Measurements from ENCODE around the gene CYP2A7.
A peak's percentile ranks its signal among the peaks of the same experiment; 100 is the strongest.
"Not testable (repeated sequence)": the region's sequence is repeated elsewhere in the genome, so short reads cannot be mapped to it uniquely, and the experiment has no call there.

CYP2A7 gene

GRCh38 chr19:40864739-40865496 lies 17.1 kb downstream of the CYP2A7 start:
- H3K27ac ChIP-seq (ENCODE audit: low read depth, low read length); H3K27me3 ChIP-seq (ENCODE audit: insufficient read depth, low read length); H3K4me3 ChIP-seq (ENCODE audit: low read length); H3K36me3 ChIP-seq (ENCODE audit: insufficient read depth, low read length); H3K9me3 ChIP-seq (ENCODE audit: insufficient read depth, low read depth, low read length); H3K4me1 ChIP-seq (ENCODE audit: insufficient read depth, low read length); H3K9ac ChIP-seq (ENCODE audit: low read depth, low read length): not testable (repeated sequence)
- 90% methylated on average over 9 of the region's 9 CpGs for WGBS

GRCh38 chr19:40862785-40863184 lies 19.2 kb downstream of the CYP2A7 start:
- Histone ChIP-seq H3K9ac (ENCODE audit: low read depth, low read length) (no peak overlapping the region), H3K9me3 (ENCODE audit: insufficient read depth, low read depth, low read length) (no peaks in the 10 kb centered on the region), H3K4me1 (ENCODE audit: insufficient read depth, low read length) (no peaks in the 10 kb centered on the region), H3K27ac (ENCODE audit: low read depth, low read length) (no peak overlapping the region), H3K27me3 (ENCODE audit: insufficient read depth, low read length) (no peaks in the 10 kb centered on the region; the same call in 1 of the 2 replicates), H3K4me3 (ENCODE audit: low read length) (no peak overlapping the region), H3K36me3 (ENCODE audit: insufficient read depth, low read length) (no peaks in the 10 kb centered on the region)
- 93% methylated on average over 4 of the region's 4 CpGs for WGBS

- H3K4me1 ChIP-seq (ENCODE audit: insufficient read depth, low read length) = no peaks in the 10 kb centered on the region
- H3K9ac ChIP-seq (ENCODE audit: low read depth, low read length) = no peak overlapping the region
- H3K36me3 ChIP-seq (ENCODE audit: insufficient read depth, low read length) = no peaks in the 10 kb centered on the region
- H3K9me3 ChIP-seq (ENCODE audit: insufficient read depth, low read depth, low read length) = no peaks in the 10 kb centered on the region
- no peak overlapping the region for H3K27ac ChIP-seq (ENCODE audit: low read depth, low read length)
- no peak overlapping the region for H3K4me3 ChIP-seq (ENCODE audit: low read length)
- no peaks in the 10 kb centered on the region; the same call in 1 of the 2 replicates for H3K27me3 ChIP-seq (ENCODE audit: insufficient read depth, low read length)
- 88% methylated on average over 1 of the region's 3 CpGs for WGBS
Observed at GRCh38 chr19:40862333-40862732, 19.7 kb downstream of the CYP2A7 start.

GRCh38 chr19:40858109-40858508 lies 23.9 kb downstream of the CYP2A7 start:
- H3K9ac ChIP-seq (ENCODE audit: low read depth, low read length) = no peak overlapping the region
- 91% methylated on average over 5 of the region's 5 CpGs for WGBS

GRCh38 chr19:40852467-40853152 lies 29.4 kb downstream of the CYP2A7 start:
- 66% methylated on average over 2 of the region's 3 CpGs for WGBS
- not testable (repeated sequence) for H3K36me3 ChIP-seq (ENCODE audit: insufficient read depth, low read length); H3K9ac ChIP-seq (ENCODE audit: low read depth, low read length); H3K27ac ChIP-seq (ENCODE audit: low read depth, low read length); H3K9me3 ChIP-seq (ENCODE audit: insufficient read depth, low read depth, low read length); H3K4me1 ChIP-seq (ENCODE audit: insufficient read depth, low read length); H3K4me3 ChIP-seq (ENCODE audit: low read length)
- peaks cover 27% of the 10 kb centered on the region for H3K27me3 ChIP-seq (ENCODE audit: insufficient read depth, low read length)

More at GRCh38 chr19:40858109-40858508, 23.9 kb downstream of the CYP2A7 start:
- no peak overlapping the region for H3K4me3 ChIP-seq (ENCODE audit: low read length)
- no peak overlapping the region for H3K27ac ChIP-seq (ENCODE audit: low read depth, low read length)
- H3K9me3 ChIP-seq (ENCODE audit: insufficient read depth, low read depth, low read length) = no peaks in the 10 kb centered on the region
- H3K27me3 ChIP-seq (ENCODE audit: insufficient read depth, low read length) = no peaks in the 10 kb centered on the region; the same call in 1 of the 2 replicates
- no peaks in the 10 kb centered on the region for H3K4me1 ChIP-seq (ENCODE audit: insufficient read depth, low read length)
- H3K36me3 ChIP-seq (ENCODE audit: insufficient read depth, low read length) = no peaks in the 10 kb centered on the region

GRCh38 chr19:40850277-40850676 lies 31.8 kb downstream of the CYP2A7 start, which contains the start of gene CYP2A6:
CYP2A6 (minus strand) TSS chr19:40850447; CDS start chr19:40850426, 21 bp downstream.
- H3K4me3 ChIP-seq (ENCODE audit: low read length); H3K9ac ChIP-seq (ENCODE audit: low read depth, low read length); H3K9me3 ChIP-seq (ENCODE audit: insufficient read depth, low read depth, low read length); H3K4me1 ChIP-seq (ENCODE audit: insufficient read depth, low read length); H3K36me3 ChIP-seq (ENCODE audit: insufficient read depth, low read length); H3K27ac ChIP-seq (ENCODE audit: low read depth, low read length): not testable (repeated sequence)
- H3K27me3 ChIP-seq (ENCODE audit: insufficient read depth, low read length) = peaks cover 33% of the 10 kb centered on the region
- WGBS = 94% methylated on average over 1 of the region's 3 CpGs

- H3K4me3 ChIP-seq (ENCODE audit: low read length); H3K36me3 ChIP-seq (ENCODE audit: insufficient read depth, low read length); H3K9ac ChIP-seq (ENCODE audit: low read depth, low read length); H3K4me1 ChIP-seq (ENCODE audit: insufficient read depth, low read length); H3K27ac ChIP-seq (ENCODE audit: low read depth, low read length); H3K9me3 ChIP-seq (ENCODE audit: insufficient read depth, low read depth, low read length): not testable (repeated sequence)
- WGBS = 90% methylated on average over 8 of the region's 8 CpGs
- peaks cover 33% of the 10 kb centered on the region for H3K27me3 ChIP-seq (ENCODE audit: insufficient read depth, low read length)
Observed at GRCh38 chr19:40846722-40847121, 35.3 kb downstream of the CYP2A7 start.

GRCh38 chr19:40843653-40844052 lies 38.4 kb downstream of the CYP2A7 start:
- not testable (repeated sequence) for H3K4me1 ChIP-seq (ENCODE audit: insufficient read depth, low read length); H3K9me3 ChIP-seq (ENCODE audit: insufficient read depth, low read depth, low read length); H3K9ac ChIP-seq (ENCODE audit: low read depth, low read length); H3K36me3 ChIP-seq (ENCODE audit: insufficient read depth, low read length); H3K27ac ChIP-seq (ENCODE audit: low read depth, low read length)
- Histone ChIP-seq H3K27me3 (ENCODE audit: insufficient read depth, low read length) (peaks cover 15% of the 10 kb centered on the region), H3K4me3 (ENCODE audit: low read length) (peak overlapping the region; percentile 40)
- 19% methylated on average over 13 of the region's 19 CpGs for WGBS

GRCh38 chr19:40842997-40843652 lies 38.9 kb downstream of the CYP2A7 start:
- not testable (repeated sequence) for H3K27ac ChIP-seq (ENCODE audit: low read depth, low read length); H3K36me3 ChIP-seq (ENCODE audit: insufficient read depth, low read length); H3K4me1 ChIP-seq (ENCODE audit: insufficient read depth, low read length); H3K9ac ChIP-seq (ENCODE audit: low read depth, low read length); H3K9me3 ChIP-seq (ENCODE audit: insufficient read depth, low read depth, low read length)
- H3K4me3 ChIP-seq (ENCODE audit: low read length) = peak overlapping the region; percentile 40
- 69% methylated on average over 10 of the region's 12 CpGs for WGBS
- peaks cover 10% of the 10 kb centered on the region for H3K27me3 ChIP-seq (ENCODE audit: insufficient read depth, low read length)

- not testable (repeated sequence) for H3K27me3 ChIP-seq (ENCODE audit: insufficient read depth, low read length); H3K4me3 ChIP-seq (ENCODE audit: low read length); H3K36me3 ChIP-seq (ENCODE audit: insufficient read depth, low read length); H3K27ac ChIP-seq (ENCODE audit: low read depth, low read length); H3K9me3 ChIP-seq (ENCODE audit: insufficient read depth, low read depth, low read length); H3K4me1 ChIP-seq (ENCODE audit: insufficient read depth, low read length); H3K9ac ChIP-seq (ENCODE audit: low read depth, low read length)
- WGBS = 91% methylated on average over 3 of the region's 3 CpGs
Observed at GRCh38 chr19:40842012-40842411, 40.0 kb downstream of the CYP2A7 start.

GRCh38 chr19:40838477-40838876 lies 43.6 kb downstream of the CYP2A7 start:
- H3K9ac ChIP-seq (ENCODE audit: low read depth, low read length) = not testable (repeated sequence)
- 86% methylated on average over 1 of the region's 1 CpG for WGBS

More at GRCh38 chr19:40838477-40838876, 43.6 kb downstream of the CYP2A7 start:
- H3K27me3 ChIP-seq (ENCODE audit: insufficient read depth, low read length); H3K4me3 ChIP-seq (ENCODE audit: low read length); H3K9me3 ChIP-seq (ENCODE audit: insufficient read depth, low read depth, low read length); H3K4me1 ChIP-seq (ENCODE audit: insufficient read depth, low read length); H3K27ac ChIP-seq (ENCODE audit: low read depth, low read length); H3K36me3 ChIP-seq (ENCODE audit: insufficient read depth, low read length): not testable (repeated sequence)

Measured in HUES64 (cell line).